ENCODE measurements around the gene PNPLA3. TPM values are rescaled to one million over a fixed set of nuclear protein-coding genes. Genes with fewer than 3 reads are reported as not detected.

The PNPLA3 gene
- total RNA-seq, 2 experiments from 2014 or later: not detected

DNA sequence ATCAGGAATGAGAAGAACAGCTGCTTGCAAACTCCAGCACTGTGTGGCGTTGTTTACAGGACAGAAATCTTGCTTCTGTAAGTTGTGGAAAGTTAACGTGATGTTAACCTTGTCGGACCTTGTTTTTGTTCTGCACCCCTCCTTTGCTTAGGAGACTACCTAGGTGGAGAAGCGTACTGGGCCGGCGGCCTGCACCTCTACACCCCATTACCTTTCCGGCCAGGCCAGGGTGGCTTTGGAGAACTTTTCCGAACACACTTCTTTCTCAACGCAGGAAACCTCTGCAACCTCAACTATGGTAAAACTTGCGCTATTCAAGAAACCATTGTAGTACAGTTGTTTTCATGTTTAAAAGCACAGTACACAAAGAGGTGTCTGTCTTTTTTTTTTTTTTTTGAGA, 65.4 kb downstream of the PNPLA3 start:
- BruUV-seq (replicated peaks): no TSS peak
- Histone ChIP-seq H3K4me2 (ENCODE audit: low read length) (no peak overlapping the region), H3K79me2 (ENCODE audit: insufficient read depth, low read depth, low read length) (no peaks in the 10 kb centered on the region), H3K9me3 (ENCODE audit: low read length) (no peaks in the 10 kb centered on the region), H3K9me2 (ENCODE audit: insufficient read depth, low read length) (no peaks in the 10 kb centered on the region), H2AFZ (ENCODE audit: low read length) (no peak overlapping the region), H4K20me1 (ENCODE audit: insufficient read depth, low read length) (no peaks in the 10 kb centered on the region), H3K27ac (ENCODE audit: low read depth, low read length, poor library complexity, severe bottlenecking) (no peak overlapping the region), H3K36me3 (ENCODE audit: insufficient read depth, low read length) (peaks cover 88% of the 10 kb centered on the region), H3K4me1 (ENCODE audit: insufficient read depth, low read length, poor library complexity, severe bottlenecking) (peaks cover 10% of the 10 kb centered on the region), H3K4me3 (ENCODE audit: low read depth, low read length, poor library complexity, severe bottlenecking) (no peak overlapping the region)
- DNase-seq (ENCODE audit: low spot score): no peak
- TF ChIP-seq, protein P1, sequence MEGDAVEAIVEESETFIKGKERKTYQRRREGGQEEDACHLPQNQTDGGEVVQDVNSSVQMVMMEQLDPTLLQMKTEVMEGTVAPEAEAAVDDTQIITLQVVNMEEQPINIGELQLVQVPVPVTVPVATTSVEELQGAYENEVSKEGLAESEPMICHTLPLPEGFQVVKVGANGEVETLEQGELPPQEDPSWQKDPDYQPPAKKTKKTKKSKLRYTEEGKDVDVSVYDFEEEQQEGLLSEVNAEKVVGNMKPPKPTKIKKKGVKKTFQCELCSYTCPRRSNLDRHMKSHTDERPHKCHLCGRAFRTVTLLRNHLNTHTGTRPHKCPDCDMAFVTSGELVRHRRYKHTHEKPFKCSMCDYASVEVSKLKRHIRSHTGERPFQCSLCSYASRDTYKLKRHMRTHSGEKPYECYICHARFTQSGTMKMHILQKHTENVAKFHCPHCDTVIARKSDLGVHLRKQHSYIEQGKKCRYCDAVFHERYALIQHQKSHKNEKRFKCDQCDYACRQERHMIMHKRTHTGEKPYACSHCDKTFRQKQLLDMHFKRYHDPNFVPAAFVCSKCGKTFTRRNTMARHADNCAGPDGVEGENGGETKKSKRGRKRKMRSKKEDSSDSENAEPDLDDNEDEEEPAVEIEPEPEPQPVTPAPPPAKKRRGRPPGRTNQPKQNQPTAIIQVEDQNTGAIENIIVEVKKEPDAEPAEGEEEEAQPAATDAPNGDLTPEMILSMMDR (conservative IDR thresholded peaks at IDR 0.05; ENCODE audit: low read length): no peak
- no peak for TF ChIP-seq EZH2phosphoT487 (IDR thresholded peaks at IDR 0.05; ENCODE audit: borderline replicate concordance, low read depth, low read length)
- ChIA-PET CTCF (ENCODE audit: unreplicated experiment) (no interaction called here), POLR2A (interaction anchor here (0.6 kb wide), 1 partner anchor 292 kb away, joined by 4 read pairs; no protein-coding TSS in a partner anchor)
- intact Hi-C loops (cut with micrococcal nuclease; ENCODE audit: unreplicated experiment): no loop called here

DNA sequence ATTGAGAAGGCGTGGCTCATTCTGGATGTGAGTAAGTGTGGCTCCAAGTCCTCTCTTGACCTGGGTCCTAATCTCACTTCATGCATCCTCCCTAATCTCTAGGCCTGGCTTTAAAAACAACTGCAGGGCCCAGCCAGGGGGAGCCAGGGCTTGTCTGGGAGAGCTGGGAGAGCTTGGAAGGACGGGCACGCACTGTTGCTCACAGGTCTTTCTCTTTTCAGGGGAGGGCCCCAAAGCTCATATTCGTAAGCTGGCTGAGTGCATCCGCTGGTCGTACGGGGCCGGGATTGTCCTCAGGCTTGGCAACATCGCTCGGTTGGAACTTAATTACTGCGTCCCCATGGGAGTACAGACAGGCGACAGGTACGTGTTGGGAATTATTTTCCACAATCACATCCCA, 66.4 kb downstream of the PNPLA3 start:
- ChIA-PET POLR2A (no interaction called here), CTCF (ENCODE audit: unreplicated experiment) (no interaction called here)
- DNase-seq (ENCODE audit: low spot score): no peak
- H3K9me2 ChIP-seq (ENCODE audit: insufficient read depth, low read length): no peaks in the 10 kb centered on the region
- H3K4me3 ChIP-seq (ENCODE audit: low read depth, low read length, poor library complexity, severe bottlenecking): no peak overlapping the region
- no peak for TF ChIP-seq EZH2phosphoT487 (IDR thresholded peaks at IDR 0.05; ENCODE audit: borderline replicate concordance, low read depth, low read length)
- TF ChIP-seq, protein P1 (conservative IDR thresholded peaks at IDR 0.05; ENCODE audit: low read length): no peak
- peaks cover 10% of the 10 kb centered on the region for H3K4me1 ChIP-seq (ENCODE audit: insufficient read depth, low read length, poor library complexity, severe bottlenecking)
- H3K9me3 ChIP-seq (ENCODE audit: low read length): no peaks in the 10 kb centered on the region
- H3K4me2 ChIP-seq (ENCODE audit: low read length): no peak overlapping the region
- H3K27ac ChIP-seq (ENCODE audit: low read depth, low read length, poor library complexity, severe bottlenecking): no peak overlapping the region
- peaks cover 92% of the 10 kb centered on the region for H3K36me3 ChIP-seq (ENCODE audit: insufficient read depth, low read length)
- H2AFZ ChIP-seq (ENCODE audit: low read length): no peak overlapping the region
- H4K20me1 ChIP-seq (ENCODE audit: insufficient read depth, low read length): no peaks in the 10 kb centered on the region
- intact Hi-C loops (cut with micrococcal nuclease; ENCODE audit: unreplicated experiment): no loop called here
- no peaks in the 10 kb centered on the region for H3K79me2 ChIP-seq (ENCODE audit: insufficient read depth, low read depth, low read length)
- no TSS peak for BruUV-seq (replicated peaks)

DNA sequence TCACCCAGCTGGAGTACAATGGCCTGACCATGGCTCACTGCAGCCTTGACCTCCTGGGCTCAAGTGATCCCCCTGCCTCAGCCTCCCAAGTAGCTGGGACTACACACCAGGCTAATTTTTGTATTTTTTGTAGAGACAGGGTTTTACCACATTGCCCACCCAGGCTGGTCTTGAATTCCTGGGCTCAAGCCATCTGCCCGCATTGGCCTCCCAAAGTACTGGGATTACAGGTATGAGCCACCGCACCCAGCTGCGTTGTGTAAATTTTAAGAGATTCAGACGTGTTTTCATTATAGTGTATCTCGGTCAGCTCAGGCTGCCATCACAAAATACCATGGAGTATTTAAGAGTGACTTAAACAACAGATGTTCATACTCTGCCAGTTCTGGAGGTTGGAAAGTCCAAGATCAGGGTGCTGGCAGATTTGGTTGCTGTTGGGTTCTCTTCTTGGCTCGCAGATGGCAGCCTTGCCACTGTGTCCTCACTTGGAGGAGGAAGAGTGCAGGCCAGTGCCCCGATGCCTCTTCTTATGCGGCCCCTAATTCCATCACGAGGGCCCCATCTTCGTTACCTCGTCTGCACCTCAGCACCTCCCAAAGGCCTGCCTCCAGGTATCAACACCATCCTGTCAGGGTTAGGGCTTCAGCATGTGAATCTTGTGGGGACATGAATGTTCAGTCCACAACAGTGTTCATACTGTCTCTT, 67.9 kb downstream of the PNPLA3 start:
- intact Hi-C loops (cut with micrococcal nuclease; ENCODE audit: unreplicated experiment): no loop called here
- ChIA-PET POLR2A (no interaction called here), CTCF (ENCODE audit: unreplicated experiment) (no interaction called here)
- H3K9me3 ChIP-seq (ENCODE audit: low read length): no peaks in the 10 kb centered on the region
- H4K20me1 ChIP-seq (ENCODE audit: insufficient read depth, low read length): no peaks in the 10 kb centered on the region
- H3K27ac ChIP-seq (ENCODE audit: low read depth, low read length, poor library complexity, severe bottlenecking): no peak overlapping the region
- DNase-seq (ENCODE audit: low spot score): no peak
- no peaks in the 10 kb centered on the region for H3K79me2 ChIP-seq (ENCODE audit: insufficient read depth, low read depth, low read length)
- no TSS peak for BruUV-seq (replicated peaks)
- TF ChIP-seq, protein P1 (conservative IDR thresholded peaks at IDR 0.05; ENCODE audit: low read length): no peak
- TF ChIP-seq EZH2phosphoT487 (IDR thresholded peaks at IDR 0.05; ENCODE audit: borderline replicate concordance, low read depth, low read length): no peak
- peaks cover 10% of the 10 kb centered on the region for H3K4me1 ChIP-seq (ENCODE audit: insufficient read depth, low read length, poor library complexity, severe bottlenecking)
- H3K36me3 ChIP-seq (ENCODE audit: insufficient read depth, low read length): peaks cover 93% of the 10 kb centered on the region
- H3K4me3 ChIP-seq (ENCODE audit: low read depth, low read length, poor library complexity, severe bottlenecking): no peak overlapping the region
- H2AFZ ChIP-seq (ENCODE audit: low read length): no peak overlapping the region
- no peaks in the 10 kb centered on the region for H3K9me2 ChIP-seq (ENCODE audit: insufficient read depth, low read length)
- H3K4me2 ChIP-seq (ENCODE audit: low read length): no peak overlapping the region

Measured in OCI-LY7 (cell line).